DND-41 (cell line): Measurements from ENCODE around the gene CELSR1.
"Not testable (repeated sequence)": the region's sequence is repeated elsewhere in the genome, so short reads cannot be mapped to it uniquely, and the experiment has no call there.

Source experiments
- EZH2 ChIP-seq: IDR thresholded peaks from 3 replicates; pipeline ENCODE4 v1.6.1; 2012; ENCODE audit warnings: borderline replicate concordance, low read depth, mild to moderate bottlenecking, moderate library complexity, low read length, inconsistent platforms; ENCODE audit not compliant: severe bottlenecking
- TF ChIP-seq, protein P1 (sequence below): IDR thresholded peaks from 2 replicates; pipeline ENCODE4 v1.5.1; 2012; ENCODE audit warnings: borderline replicate concordance, low read length, moderate library complexity, mild to moderate bottlenecking; ENCODE audit not compliant: poor library complexity, severe bottlenecking; ENCODE audit errors: extremely low read depth

DNA sequence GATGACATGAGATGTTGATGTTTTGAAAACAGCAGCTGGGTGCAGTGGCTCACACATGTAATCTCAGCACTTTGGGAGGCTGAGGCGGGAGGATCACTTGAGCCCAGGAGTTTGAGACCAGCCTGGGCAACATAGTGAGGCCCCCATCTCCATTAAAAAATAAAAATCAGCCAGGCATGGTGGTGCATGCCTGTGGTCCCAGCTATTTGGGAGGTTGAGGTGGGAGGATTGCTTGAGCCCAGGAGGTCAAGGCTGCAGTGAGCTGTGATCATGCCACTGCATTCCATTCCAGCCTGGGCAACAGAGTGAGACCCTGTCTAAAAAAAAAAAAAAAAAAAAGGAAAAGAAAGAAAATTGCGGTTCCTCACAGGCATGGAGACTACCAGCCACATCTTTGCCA is 224.6 kb downstream of the CELSR1 start:
- TF ChIP-seq, protein P1, sequence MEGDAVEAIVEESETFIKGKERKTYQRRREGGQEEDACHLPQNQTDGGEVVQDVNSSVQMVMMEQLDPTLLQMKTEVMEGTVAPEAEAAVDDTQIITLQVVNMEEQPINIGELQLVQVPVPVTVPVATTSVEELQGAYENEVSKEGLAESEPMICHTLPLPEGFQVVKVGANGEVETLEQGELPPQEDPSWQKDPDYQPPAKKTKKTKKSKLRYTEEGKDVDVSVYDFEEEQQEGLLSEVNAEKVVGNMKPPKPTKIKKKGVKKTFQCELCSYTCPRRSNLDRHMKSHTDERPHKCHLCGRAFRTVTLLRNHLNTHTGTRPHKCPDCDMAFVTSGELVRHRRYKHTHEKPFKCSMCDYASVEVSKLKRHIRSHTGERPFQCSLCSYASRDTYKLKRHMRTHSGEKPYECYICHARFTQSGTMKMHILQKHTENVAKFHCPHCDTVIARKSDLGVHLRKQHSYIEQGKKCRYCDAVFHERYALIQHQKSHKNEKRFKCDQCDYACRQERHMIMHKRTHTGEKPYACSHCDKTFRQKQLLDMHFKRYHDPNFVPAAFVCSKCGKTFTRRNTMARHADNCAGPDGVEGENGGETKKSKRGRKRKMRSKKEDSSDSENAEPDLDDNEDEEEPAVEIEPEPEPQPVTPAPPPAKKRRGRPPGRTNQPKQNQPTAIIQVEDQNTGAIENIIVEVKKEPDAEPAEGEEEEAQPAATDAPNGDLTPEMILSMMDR = not testable (repeated sequence)
- TF ChIP-seq EZH2 = not testable (repeated sequence)
